ACHN (cell line): ENCODE measurements around the gene ZNHIT2.
"Not testable (repeated sequence)": the region's sequence is repeated elsewhere in the genome, so short reads cannot be mapped to it uniquely, and the experiment has no call there.

ENCODE experiments used
- DNase-seq: peaks from one replicate; pipeline ENCODE4 v3.0.0-alpha.2; 2015
- in situ Hi-C: cut with HindIII; loops from 2 replicates; pipeline ENCODE4 v1.10.0; 2017; ENCODE audit warnings: low sequenced_read_pairs, low pct_ligation_motif_present, low pct_unique_long_range_greater_than_20kb

ZNHIT2 gene

GRCh38 chr11:65117206-65118096, at the start of gene ZNHIT2:
TSS of gene ZNHIT2 (minus strand) at chr11:65117701. CDS start at chr11:65117653, 48 bp downstream.
- peak; percentile 97 for DNase-seq
- in situ Hi-C loops = no loop called here

GRCh38 chr11:65166893-65167292, 49.4 kb upstream of the ZNHIT2 start:
- no peak for DNase-seq
- in situ Hi-C loops = no loop called here

GRCh38 chr11:65165410-65166317, 48.2 kb upstream of the ZNHIT2 start:
- in situ Hi-C loops = no loop called here
- DNase-seq = no peak

GRCh38 chr11:65163684-65164083, 46.2 kb upstream of the ZNHIT2 start:
- in situ Hi-C loops = no loop called here
- no peak for DNase-seq

GRCh38 chr11:65160643-65161042, 43.1 kb upstream of the ZNHIT2 start:
- in situ Hi-C loops = no loop called here
- DNase-seq = no peak

GRCh38 chr11:65159012-65159411, 41.5 kb upstream of the ZNHIT2 start:
- in situ Hi-C loops = no loop called here
- DNase-seq = no peak

- in situ Hi-C loops = no loop called here
- no peak for DNase-seq
Measured at GRCh38 chr11:65157336-65157735, 39.8 kb upstream of the ZNHIT2 start.

- DNase-seq = no peak
- in situ Hi-C loops = no loop called here
Measured at GRCh38 chr11:65156926-65157325, 39.4 kb upstream of the ZNHIT2 start.

GRCh38 chr11:65156256-65156655, 38.8 kb upstream of the ZNHIT2 start:
- in situ Hi-C loops = no loop called here
- DNase-seq = no peak

- DNase-seq = no peak
- in situ Hi-C loops = no loop called here
Measured at GRCh38 chr11:65152122-65152521, 34.6 kb upstream of the ZNHIT2 start.

- in situ Hi-C loops = no loop called here
- DNase-seq = no peak
Measured at GRCh38 chr11:65151331-65151899, 33.9 kb upstream of the ZNHIT2 start.

GRCh38 chr11:65150509-65151299, 33.2 kb upstream of the ZNHIT2 start:
- in situ Hi-C loops = no loop called here
- DNase-seq = peak; percentile 78

- DNase-seq, in situ Hi-C loops: not testable (repeated sequence)
Measured at GRCh38 chr11:65150131-65150508, 32.6 kb upstream of the ZNHIT2 start.

GRCh38 chr11:65148657-65149056, 31.2 kb upstream of the ZNHIT2 start:
- no peak for DNase-seq
- in situ Hi-C loops = no loop called here

- in situ Hi-C loops = no loop called here
Measured at GRCh38 chr11:65147352-65148075, 30.0 kb upstream of the ZNHIT2 start.

GRCh38 chr11:65141896-65142494, 24.5 kb upstream of the ZNHIT2 start:
- DNase-seq = no peak
- in situ Hi-C loops = no loop called here

More at GRCh38 chr11:65147352-65148075, 30.0 kb upstream of the ZNHIT2 start:
- no peak for DNase-seq

- no peak for DNase-seq
- in situ Hi-C loops = no loop called here
Measured at GRCh38 chr11:65136515-65137096, 19.1 kb upstream of the ZNHIT2 start.
